Endothelial cell of umbilical vein (primary cell): Measurements from ENCODE around the gene KIF23. TPM values are rescaled to one million over a fixed set of nuclear protein-coding genes. Genes with fewer than 3 reads are reported as not detected.
A peak's percentile ranks its signal among the peaks of the same experiment; 100 is the strongest.

Experiments
- BruUV-seq: library from RNA; stranded (reverse); fragments of 400-500 nt; replicated peaks from 2 replicates; lab custom pipeline; 2021; lab: Mats Ljungman, UMichigan
- CTCF ChIA-PET: fragments of 300-600, 350-600 bp; sonication (Branson Sonifier 250); formaldehyde crosslinking; loops from one replicate; lab custom pipeline; 2021; ENCODE audit warnings: antibody characterized with exemption, inconsistent platforms; lab: Charles Lee
- POLR2A ChIA-PET: fragments of 300-600, 350-600 bp; sonication (Branson Sonifier 250); formaldehyde crosslinking; loops from one replicate; lab custom pipeline; 2021; ENCODE audit warnings: antibody characterized with exemption, inconsistent platforms; lab: Charles Lee
- DNase-seq: peaks from one replicate; pipeline ENCODE4 v3.0.0-alpha.2; 2011; ENCODE audit warnings: low read depth, low spot score
- FAIRE-seq: peaks from 2 replicates; lab custom pipeline; 2011; peaks lifted over from hg19 to GRCh38; lab: Jason Lieb, UNC
- H2AFZ ChIP-seq: 2 replicates; pipeline ENCODE4 v1.6.0; 2012; ENCODE audit warnings: low read depth, low read length, control low read depth, inconsistent platforms
- H3K27ac ChIP-seq: 2 replicates; pipeline ENCODE4 v1.5.1; 2011; ENCODE audit warnings: low read depth, mild to moderate bottlenecking, control low read depth, low read length, moderate library complexity; ENCODE audit not compliant: insufficient read depth
- H3K27me3 ChIP-seq, 2 experiments: 2 replicates each; pipeline versions ENCODE4 v1.6.0 to v1.6.1; 2011; ENCODE audit warnings: low read length in 2 of 2, mixed read lengths in 1 of 2; ENCODE audit not compliant: control insufficient read depth in 2 of 2, insufficient read depth in 2 of 2
- H3K36me3 ChIP-seq, 2 experiments: 2 replicates in 1 of 2; 3 replicates in 1 of 2; pipeline ENCODE4 v1.5.1; 2011; ENCODE audit warnings: low read length in 2 of 2, mild to moderate bottlenecking in 1 of 2, moderate library complexity in 1 of 2; ENCODE audit not compliant: control insufficient read depth in 2 of 2, insufficient read depth in 2 of 2; ENCODE audit errors: extremely low read depth in 1 of 2
- H3K4me1 ChIP-seq: 3 replicates; pipeline ENCODE4 v1.5.1; 2011; ENCODE audit warnings: mild to moderate bottlenecking, low read length; ENCODE audit not compliant: control insufficient read depth, insufficient read depth; ENCODE audit errors: extremely low read depth
- H3K4me2 ChIP-seq: 2 replicates; pipeline ENCODE4 v1.6.1; 2011; ENCODE audit warnings: low read length, control low read depth, mixed read lengths; ENCODE audit not compliant: insufficient read depth
- H3K4me3 ChIP-seq, 3 experiments: fragments of 200-600 bp in 1 of 3; sonication (generic), shearing (Covaris generic) in 1 of 3; replicated peaks in 1 of 3; 2 replicates each; pipeline ENCODE4 v1.5.1; 2011 to 2016; ENCODE audit warnings: control low read depth in 3 of 3, low read length in 3 of 3, mild to moderate bottlenecking in 2 of 3, inconsistent platforms in 1 of 3, low read depth in 1 of 3, moderate library complexity in 1 of 3; ENCODE audit not compliant: insufficient read depth in 1 of 3
- H3K79me2 ChIP-seq: 2 replicates; pipeline ENCODE4 v1.6.0; 2012; ENCODE audit warnings: low read length, inconsistent platforms; ENCODE audit not compliant: control insufficient read depth, insufficient read depth
- H3K9ac ChIP-seq: replicated peaks from 2 replicates; pipeline ENCODE3; 2011; ENCODE audit warnings: low read length, control low read depth; ENCODE audit not compliant: insufficient read depth; ENCODE audit errors: extremely low read depth
- H3K9me1 ChIP-seq: replicated peaks from 3 replicates; pipeline ENCODE4 v1.6.0; 2011; ENCODE audit warnings: mild to moderate bottlenecking, low read length; ENCODE audit not compliant: control insufficient read depth, insufficient read depth; ENCODE audit errors: extremely low read depth
- H3K9me3 ChIP-seq: replicated peaks from 2 replicates; pipeline ENCODE4 v1.5.1; 2012; ENCODE audit warnings: low read length, inconsistent platforms; ENCODE audit not compliant: control insufficient read depth, insufficient read depth
- H4K20me1 ChIP-seq: replicated peaks from 2 replicates; pipeline ENCODE3; 2011; ENCODE audit warnings: mild to moderate bottlenecking, low read length; ENCODE audit not compliant: control insufficient read depth, insufficient read depth; ENCODE audit errors: extremely low read depth
- CTCF ChIP-seq, 2 donors: IDR thresholded peaks; 1 replicate in 1 of 2; 2 replicates in 1 of 2; pipeline ENCODE4 v1.5.1; 2011; ENCODE audit warnings: low read length in 2 of 2, mild to moderate bottlenecking in 2 of 2, moderate library complexity in 2 of 2, control low read depth in 1 of 2, inconsistent platforms in 1 of 2, low read depth in 1 of 2; ENCODE audit not compliant: insufficient read depth in 1 of 2; ENCODE audit errors: extremely low read depth in 1 of 2
- EZH2 ChIP-seq: IDR thresholded peaks from 2 replicates; pipeline ENCODE4 v1.6.1; 2012; ENCODE audit warnings: borderline replicate concordance, low read depth, mild to moderate bottlenecking, moderate library complexity, low read length, inconsistent platforms; ENCODE audit not compliant: severe bottlenecking
- FOS ChIP-seq: IDR thresholded peaks from 2 replicates; pipeline ENCODE4 v1.6.1; 2011; ENCODE audit warnings: mild to moderate bottlenecking, low read length, moderate library complexity, borderline replicate concordance; ENCODE audit not compliant: insufficient read depth
- GATA2 ChIP-seq: IDR thresholded peaks from 2 replicates; pipeline ENCODE4 v1.7.0; 2011; ENCODE audit warnings: low read depth, mild to moderate bottlenecking, moderate library complexity, mixed read lengths, low read length; ENCODE audit not compliant: insufficient read length, insufficient read depth
- JUN ChIP-seq: IDR thresholded peaks from 2 replicates; pipeline ENCODE4 v1.6.1; 2011; ENCODE audit warnings: borderline replicate concordance, low read depth; ENCODE audit not compliant: insufficient read length, insufficient read depth
- MAX ChIP-seq: IDR thresholded peaks from 2 replicates; pipeline ENCODE4 v1.6.1; 2011; ENCODE audit not compliant: insufficient read depth, insufficient read length
- MYC ChIP-seq: IDR thresholded peaks from one replicate; pipeline ENCODE4 v1.6.1; 2011; ENCODE audit warnings: mild to moderate bottlenecking, low read depth, low read length
- POLR2A ChIP-seq: IDR thresholded peaks from 2 replicates; pipeline ENCODE4 v1.6.1; 2012; ENCODE audit warnings: low read depth, mild to moderate bottlenecking, control low read depth, low read length
- POLR2AphosphoS5 ChIP-seq: IDR thresholded peaks from 2 replicates; pipeline ENCODE4 v1.6.1; 2012; ENCODE audit warnings: low read depth, mild to moderate bottlenecking, control low read depth, low read length, moderate library complexity; ENCODE audit not compliant: insufficient read depth
- dilution Hi-C: fragments of 300-500 bp; cut with MboI; formaldehyde crosslinking; loops from one replicate; pipeline ENCODE4 v1.15.0; 2019; ENCODE audit warnings: low sequenced_read_pairs; ENCODE audit not compliant: extremely low pct_ligation_motif_present
- intact Hi-C: fragments of 100-400 bp; cut with micrococcal nuclease; formaldehyde crosslinking; loops from one replicate; pipeline ENCODE4 v1.10.0; 2022
- polyA plus RNA-seq, 4 experiments: library from polyadenylated mRNA; depleted of rRNA in 3 of 4; stranded (reverse) in 3 of 4; unstranded in 1 of 4; fragments of >200 nt; gene quantifications; 2 replicates each; pipeline versions ENCODE4 v1.2.1 to v1.2.3, GENCODE V29; 2011 to 2012; ENCODE audit warnings: missing spikeins in 1 of 4
- total RNA-seq: library from RNA; stranded (reverse); gene quantifications from 2 replicates; pipeline ENCODE4 v1.2.3, GENCODE V29; 2021

Gene KIF23
- total and polyA plus RNA-seq, 2 donors (not counting 3 experiments of a cell fraction or from before 2014, with no cell fraction given), result 25.4 to 64.7 TPM

- peaks cover 32% of the 10 kb centered on the region for H3K79me2 ChIP-seq
- intact Hi-C loops (loop anchor here (1.0 kb wide), 2 partner anchors 10 to 38 kb away; partner anchors contain the start of gene KIF23), dilution Hi-C loops (no loop called here)
- peak overlapping the region; percentile 51 for H2AFZ ChIP-seq
- no peaks in the 10 kb centered on the region for H3K9me1 ChIP-seq
- peak overlapping the region; percentile 63 for H3K4me2 ChIP-seq
- TF ChIP-seq POLR2A (no peak), MYC (no peak), MAX (no peak), CTCF (IDR thresholded peaks at IDR 0.05; ENCODE audit: extremely low read depth in 1 of 2, insufficient read depth in 1 of 2, low read depth in 1 of 2, low read length in 2 of 2) (no peak), EZH2 (no peak), GATA2 (no peak), FOS (no peak), POLR2AphosphoS5 (no peak), JUN (no peak)
- FAIRE-seq, result no peak
- H3K4me1 ChIP-seq, result peaks cover 24% of the 10 kb centered on the region
- H3K27ac ChIP-seq, result no peak overlapping the region
- H3K4me3 ChIP-seq, result peak overlapping the region in 2 of 3 experiments; percentile 78 to 83
- CTCF ChIA-PET, result interaction anchor here (0.7 to 4.3 kb wide), 6 partner anchors 10 to 58 kb away, joined by 3 to 30 read pairs (median 4); partner anchors contain the start of gene KIF23
- H3K9me3 ChIP-seq, result no peaks in the 10 kb centered on the region
- peak overlapping the region; percentile 50 for H3K9ac ChIP-seq
- H3K27me3 ChIP-seq, result no peaks in the 10 kb centered on the region
- TSS peak; percentile 76 for BruUV-seq
- peaks cover 12 to 16% of the 10 kb centered on the region in 2 experiments for H3K36me3 ChIP-seq
- H4K20me1 ChIP-seq, result peaks cover 9% of the 10 kb centered on the region
- DNase-seq, result no peak
- POLR2A ChIA-PET, result interaction anchor here (0.7 to 3.4 kb wide), 6 partner anchors 9 to 683 kb away, joined by 4 to 44 read pairs (median 8); partner anchors contain the start of gene KIF23
Observed at GRCh38 chr15:69451951-69452691, 38.0 kb downstream of the KIF23 start.
